ENCODE measurements around the gene HES5. TPM values are rescaled to one million over a fixed set of nuclear protein-coding genes. Genes with fewer than 3 reads are reported as not detected.
"Not testable (repeated sequence)": the region's sequence is repeated elsewhere in the genome, so short reads cannot be mapped to it uniquely, and the experiment has no call there.

HES5 gene
- total and polyA plus RNA-seq, 2 experiments from 2014 or later: 0.16 to 0.21 TPM

DNA sequence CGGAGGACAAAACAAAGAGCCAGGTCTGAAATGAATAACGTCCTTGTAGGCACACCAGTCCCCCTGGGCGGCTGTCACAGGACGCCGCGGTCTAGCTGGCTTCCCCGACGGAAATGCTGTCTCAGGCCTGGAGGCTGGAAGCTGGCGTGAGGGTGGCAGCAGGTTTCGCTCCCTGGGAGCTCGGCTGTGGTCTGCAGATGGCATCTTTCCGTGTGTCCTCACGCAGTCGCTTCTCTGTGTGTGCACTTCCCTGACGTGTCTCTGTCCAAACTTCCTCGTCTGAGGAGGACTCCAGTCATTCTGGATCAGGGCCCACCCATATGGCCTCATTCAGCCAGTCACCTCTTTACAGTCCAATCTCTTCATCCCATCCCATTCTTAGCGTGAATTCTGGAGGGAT, 40.3 kb upstream of the HES5 start:
- ATAC-seq (no peak), DNase-seq (ENCODE audit: low spot score) (no peak)
- H3K4me3 Mint-ChIP-seq: no peak overlapping the region
- H3K9me3 Mint-ChIP-seq: peaks cover 13% of the 10 kb centered on the region
- Histone ChIP-seq H3K4me1 (ENCODE audit: insufficient read depth) (no peaks in the 10 kb centered on the region), H3K9me2 (ENCODE audit: insufficient read depth) (0 out of 2 replicates have a peak, but pooled peaks cover 5% of the 10 kb centered on the region), H3K36me3 (ENCODE audit: insufficient read depth) (no peaks in the 10 kb centered on the region), H3F3A (replicated peaks; ENCODE audit: low read depth) (no peaks in the 10 kb centered on the region), H3K4me2 (no peak overlapping the region), H2AFZ (no peak overlapping the region), H3K79me2 (replicated peaks; ENCODE audit: insufficient read depth) (no peaks in the 10 kb centered on the region), H3K27me3 (ENCODE audit: insufficient read depth) (no peaks in the 10 kb centered on the region), H4K20me1 (replicated peaks; ENCODE audit: insufficient read depth) (no peaks in the 10 kb centered on the region), H3K4me3 (no peak overlapping the region), H3K27ac (ENCODE audit: low read depth) (no peak overlapping the region)
- H3K4me1 Mint-ChIP-seq: no peaks in the 10 kb centered on the region
- no peak for TF ChIP-seq EZH2phosphoT487 (IDR thresholded peaks at IDR 0.05; ENCODE audit: unreplicated experiment)
- TF ChIP-seq, protein P1, sequence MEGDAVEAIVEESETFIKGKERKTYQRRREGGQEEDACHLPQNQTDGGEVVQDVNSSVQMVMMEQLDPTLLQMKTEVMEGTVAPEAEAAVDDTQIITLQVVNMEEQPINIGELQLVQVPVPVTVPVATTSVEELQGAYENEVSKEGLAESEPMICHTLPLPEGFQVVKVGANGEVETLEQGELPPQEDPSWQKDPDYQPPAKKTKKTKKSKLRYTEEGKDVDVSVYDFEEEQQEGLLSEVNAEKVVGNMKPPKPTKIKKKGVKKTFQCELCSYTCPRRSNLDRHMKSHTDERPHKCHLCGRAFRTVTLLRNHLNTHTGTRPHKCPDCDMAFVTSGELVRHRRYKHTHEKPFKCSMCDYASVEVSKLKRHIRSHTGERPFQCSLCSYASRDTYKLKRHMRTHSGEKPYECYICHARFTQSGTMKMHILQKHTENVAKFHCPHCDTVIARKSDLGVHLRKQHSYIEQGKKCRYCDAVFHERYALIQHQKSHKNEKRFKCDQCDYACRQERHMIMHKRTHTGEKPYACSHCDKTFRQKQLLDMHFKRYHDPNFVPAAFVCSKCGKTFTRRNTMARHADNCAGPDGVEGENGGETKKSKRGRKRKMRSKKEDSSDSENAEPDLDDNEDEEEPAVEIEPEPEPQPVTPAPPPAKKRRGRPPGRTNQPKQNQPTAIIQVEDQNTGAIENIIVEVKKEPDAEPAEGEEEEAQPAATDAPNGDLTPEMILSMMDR (conservative IDR thresholded peaks at IDR 0.05; ENCODE audit: low read depth in 2 of 2): no peak
- no peak for TF ChIP-seq EZH2 (IDR thresholded peaks at IDR 0.05; ENCODE audit: low read depth, unreplicated experiment)
- no peaks in the 10 kb centered on the region for H3K36me3 Mint-ChIP-seq (ENCODE audit: low read depth)
- H3K27me3 Mint-ChIP-seq (ENCODE audit: insufficient read depth, low read depth, poor library complexity): peaks cover 11% of the 10 kb centered on the region
- no peak overlapping the region for H3K27ac Mint-ChIP-seq

DNA sequence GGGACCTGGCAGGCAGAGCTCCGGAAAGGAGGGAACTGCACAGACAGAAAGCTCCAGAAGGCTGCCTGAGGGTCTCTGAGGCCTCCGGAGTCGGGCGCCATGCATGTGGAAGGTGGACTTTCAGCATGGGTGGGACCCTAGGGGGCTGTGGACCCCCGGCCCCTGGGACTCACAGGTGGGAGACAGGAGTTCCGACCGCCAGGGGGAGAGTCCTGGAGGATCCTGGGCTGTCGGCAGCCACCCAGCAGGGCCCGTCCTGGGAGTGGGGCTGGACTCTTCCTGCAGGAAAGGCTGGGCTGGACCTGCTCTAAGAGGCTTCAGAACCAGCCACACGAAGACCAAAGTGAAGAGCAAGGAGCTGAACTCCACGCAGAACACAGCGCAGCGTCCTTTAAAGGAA, 39.6 kb upstream of the HES5 start:
- H3K4me3 ChIP-seq; H3K9me2 ChIP-seq (ENCODE audit: insufficient read depth); ATAC-seq; H3K27ac Mint-ChIP-seq; H3K36me3 ChIP-seq (ENCODE audit: insufficient read depth); H3K27ac ChIP-seq (ENCODE audit: low read depth); H3F3A ChIP-seq (replicated peaks; ENCODE audit: low read depth); H3K4me2 ChIP-seq; H3K79me2 ChIP-seq (replicated peaks; ENCODE audit: insufficient read depth); H3K4me1 ChIP-seq (ENCODE audit: insufficient read depth); H3K4me1 Mint-ChIP-seq; H3K27me3 ChIP-seq (ENCODE audit: insufficient read depth); DNase-seq (ENCODE audit: low spot score); H3K36me3 Mint-ChIP-seq (ENCODE audit: low read depth); H3K4me3 Mint-ChIP-seq; H2AFZ ChIP-seq; H4K20me1 ChIP-seq (replicated peaks; ENCODE audit: insufficient read depth): not testable (repeated sequence)
- peaks cover 13% of the 10 kb centered on the region for H3K9me3 Mint-ChIP-seq
- H3K27me3 Mint-ChIP-seq (ENCODE audit: insufficient read depth, low read depth, poor library complexity): peaks cover 11% of the 10 kb centered on the region

DNA sequence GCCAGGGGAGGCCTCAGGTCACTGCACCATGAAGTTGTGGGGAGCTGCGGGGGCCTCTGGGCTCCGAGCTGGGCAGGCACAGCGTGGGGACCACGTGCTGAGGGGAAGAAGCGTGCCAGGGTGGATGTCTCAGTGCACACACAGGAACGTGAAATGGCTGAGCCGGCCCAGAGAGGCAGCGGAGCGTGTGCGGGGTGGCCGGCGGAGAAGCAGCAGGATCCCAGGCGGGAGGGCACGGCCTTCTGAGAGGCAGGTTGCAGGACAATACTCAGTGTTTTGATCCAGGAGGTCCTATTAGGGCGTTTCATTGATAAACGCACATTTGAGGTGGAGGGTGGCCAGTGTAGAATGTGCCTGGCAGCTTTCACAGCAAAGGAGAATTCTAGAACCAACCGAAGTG, 39.0 kb upstream of the HES5 start:
- ATAC-seq: no peak
- no peak overlapping the region for H3K4me3 Mint-ChIP-seq
- no peak overlapping the region for H3K27ac ChIP-seq (ENCODE audit: low read depth)
- no peaks in the 10 kb centered on the region for H3K79me2 ChIP-seq (replicated peaks; ENCODE audit: insufficient read depth)
- peaks cover 11% of the 10 kb centered on the region for H3K27me3 Mint-ChIP-seq (ENCODE audit: insufficient read depth, low read depth, poor library complexity)
- H3K4me2 ChIP-seq: no peak overlapping the region
- peaks cover 3% of the 10 kb centered on the region for H3K4me1 Mint-ChIP-seq
- H3K4me3 ChIP-seq: no peak overlapping the region
- H3K36me3 Mint-ChIP-seq (ENCODE audit: low read depth): no peaks in the 10 kb centered on the region
- no peaks in the 10 kb centered on the region for H4K20me1 ChIP-seq (replicated peaks; ENCODE audit: insufficient read depth)
- no peaks in the 10 kb centered on the region for H3K27me3 ChIP-seq (ENCODE audit: insufficient read depth)
- no peak overlapping the region for H2AFZ ChIP-seq
- H3F3A ChIP-seq (replicated peaks; ENCODE audit: low read depth): no peaks in the 10 kb centered on the region
- no peaks in the 10 kb centered on the region for H3K36me3 ChIP-seq (ENCODE audit: insufficient read depth)
- no peaks in the 10 kb centered on the region for H3K4me1 ChIP-seq (ENCODE audit: insufficient read depth)
- no peak overlapping the region for H3K27ac Mint-ChIP-seq
- no peak for DNase-seq (ENCODE audit: low spot score)
- H3K9me2 ChIP-seq (ENCODE audit: insufficient read depth): 0 out of 2 replicates have a peak, but pooled peaks cover 5% of the 10 kb centered on the region
- peaks cover 13% of the 10 kb centered on the region for H3K9me3 Mint-ChIP-seq
- no peak for TF ChIP-seq EZH2 (IDR thresholded peaks at IDR 0.05; ENCODE audit: low read depth, unreplicated experiment)
- no peak for TF ChIP-seq STAT1 (IDR thresholded peaks at IDR 0.05; ENCODE audit: unreplicated experiment)
- TF ChIP-seq, protein P2, sequence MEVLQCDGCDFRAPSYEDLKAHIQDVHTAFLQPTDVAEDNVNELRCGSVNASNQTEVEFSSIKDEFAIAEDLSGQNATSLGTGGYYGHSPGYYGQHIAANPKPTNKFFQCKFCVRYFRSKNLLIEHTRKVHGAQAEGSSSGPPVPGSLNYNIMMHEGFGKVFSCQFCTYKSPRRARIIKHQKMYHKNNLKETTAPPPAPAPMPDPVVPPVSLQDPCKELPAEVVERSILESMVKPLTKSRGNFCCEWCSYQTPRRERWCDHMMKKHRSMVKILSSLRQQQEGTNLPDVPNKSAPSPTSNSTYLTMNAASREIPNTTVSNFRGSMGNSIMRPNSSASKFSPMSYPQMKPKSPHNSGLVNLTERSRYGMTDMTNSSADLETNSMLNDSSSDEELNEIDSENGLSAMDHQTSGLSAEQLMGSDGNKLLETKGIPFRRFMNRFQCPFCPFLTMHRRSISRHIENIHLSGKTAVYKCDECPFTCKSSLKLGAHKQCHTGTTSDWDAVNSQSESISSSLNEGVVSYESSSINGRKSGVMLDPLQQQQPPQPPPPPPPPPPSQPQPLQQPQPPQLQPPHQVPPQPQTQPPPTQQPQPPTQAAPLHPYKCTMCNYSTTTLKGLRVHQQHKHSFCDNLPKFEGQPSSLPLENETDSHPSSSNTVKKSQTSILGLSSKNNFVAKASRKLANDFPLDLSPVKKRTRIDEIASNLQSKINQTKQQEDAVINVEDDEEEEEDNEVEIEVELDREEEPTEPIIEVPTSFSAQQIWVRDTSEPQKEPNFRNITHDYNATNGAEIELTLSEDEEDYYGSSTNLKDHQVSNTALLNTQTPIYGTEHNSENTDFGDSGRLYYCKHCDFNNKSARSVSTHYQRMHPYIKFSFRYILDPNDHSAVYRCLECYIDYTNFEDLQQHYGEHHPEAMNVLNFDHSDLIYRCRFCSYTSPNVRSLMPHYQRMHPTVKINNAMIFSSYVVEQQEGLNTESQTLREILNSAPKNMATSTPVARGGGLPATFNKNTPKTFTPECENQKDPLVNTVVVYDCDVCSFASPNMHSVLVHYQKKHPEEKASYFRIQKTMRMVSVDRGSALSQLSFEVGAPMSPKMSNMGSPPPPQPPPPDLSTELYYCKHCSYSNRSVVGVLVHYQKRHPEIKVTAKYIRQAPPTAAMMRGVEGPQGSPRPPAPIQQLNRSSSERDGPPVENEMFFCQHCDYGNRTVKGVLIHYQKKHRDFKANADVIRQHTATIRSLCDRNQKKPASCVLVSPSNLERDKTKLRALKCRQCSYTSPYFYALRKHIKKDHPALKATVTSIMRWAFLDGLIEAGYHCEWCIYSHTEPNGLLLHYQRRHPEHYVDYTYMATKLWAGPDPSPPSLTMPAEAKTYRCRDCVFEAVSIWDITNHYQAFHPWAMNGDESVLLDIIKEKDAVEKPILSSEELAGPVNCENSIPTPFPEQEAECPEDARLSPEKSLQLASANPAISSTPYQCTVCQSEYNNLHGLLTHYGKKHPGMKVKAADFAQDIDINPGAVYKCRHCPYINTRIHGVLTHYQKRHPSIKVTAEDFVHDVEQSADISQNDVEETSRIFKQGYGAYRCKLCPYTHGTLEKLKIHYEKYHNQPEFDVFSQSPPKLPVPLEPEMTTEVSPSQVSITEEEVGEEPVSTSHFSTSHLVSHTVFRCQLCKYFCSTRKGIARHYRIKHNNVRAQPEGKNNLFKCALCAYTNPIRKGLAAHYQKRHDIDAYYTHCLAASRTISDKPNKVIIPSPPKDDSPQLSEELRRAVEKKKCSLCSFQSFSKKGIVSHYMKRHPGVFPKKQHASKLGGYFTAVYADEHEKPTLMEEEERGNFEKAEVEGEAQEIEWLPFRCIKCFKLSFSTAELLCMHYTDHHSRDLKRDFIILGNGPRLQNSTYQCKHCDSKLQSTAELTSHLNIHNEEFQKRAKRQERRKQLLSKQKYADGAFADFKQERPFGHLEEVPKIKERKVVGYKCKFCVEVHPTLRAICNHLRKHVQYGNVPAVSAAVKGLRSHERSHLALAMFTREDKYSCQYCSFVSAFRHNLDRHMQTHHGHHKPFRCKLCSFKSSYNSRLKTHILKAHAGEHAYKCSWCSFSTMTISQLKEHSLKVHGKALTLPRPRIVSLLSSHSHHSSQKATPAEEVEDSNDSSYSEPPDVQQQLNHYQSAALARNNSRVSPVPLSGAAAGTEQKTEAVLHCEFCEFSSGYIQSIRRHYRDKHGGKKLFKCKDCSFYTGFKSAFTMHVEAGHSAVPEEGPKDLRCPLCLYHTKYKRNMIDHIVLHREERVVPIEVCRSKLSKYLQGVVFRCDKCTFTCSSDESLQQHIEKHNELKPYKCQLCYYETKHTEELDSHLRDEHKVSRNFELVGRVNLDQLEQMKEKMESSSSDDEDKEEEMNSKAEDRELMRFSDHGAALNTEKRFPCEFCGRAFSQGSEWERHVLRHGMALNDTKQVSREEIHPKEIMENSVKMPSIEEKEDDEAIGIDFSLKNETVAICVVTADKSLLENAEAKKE (CRISPR knock-in tag; IDR thresholded peaks at IDR 0.05): no peak
- TF ChIP-seq EZH2phosphoT487 (IDR thresholded peaks at IDR 0.05; ENCODE audit: unreplicated experiment): no peak
- TF ChIP-seq ZNF114 (CRISPR knock-in tag; IDR thresholded peaks at IDR 0.05): no peak
- TF ChIP-seq POLR2AphosphoS5 (IDR thresholded peaks at IDR 0.05; ENCODE audit: low read depth): no peak
- TF ChIP-seq, protein P3, sequence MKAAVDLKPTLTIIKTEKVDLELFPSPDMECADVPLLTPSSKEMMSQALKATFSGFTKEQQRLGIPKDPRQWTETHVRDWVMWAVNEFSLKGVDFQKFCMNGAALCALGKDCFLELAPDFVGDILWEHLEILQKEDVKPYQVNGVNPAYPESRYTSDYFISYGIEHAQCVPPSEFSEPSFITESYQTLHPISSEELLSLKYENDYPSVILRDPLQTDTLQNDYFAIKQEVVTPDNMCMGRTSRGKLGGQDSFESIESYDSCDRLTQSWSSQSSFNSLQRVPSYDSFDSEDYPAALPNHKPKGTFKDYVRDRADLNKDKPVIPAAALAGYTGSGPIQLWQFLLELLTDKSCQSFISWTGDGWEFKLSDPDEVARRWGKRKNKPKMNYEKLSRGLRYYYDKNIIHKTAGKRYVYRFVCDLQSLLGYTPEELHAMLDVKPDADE (IDR thresholded peaks at IDR 0.05): no peak
